ENCODE results near the gene CYLD. TPM values are rescaled to one million over a fixed set of nuclear protein-coding genes. Genes with fewer than 3 reads are reported as not detected.

Gene CYLD
- total and polyA plus RNA-seq, 3 donors from 2014 or later = 37.4 to 89.3 (median 48.4) TPM

GRCh38 chr16:50709980-50710379 lies 31.9 kb upstream of the CYLD start:
- H3K9me3 ChIP-seq = no peaks in the 10 kb centered on the region
- H3K4me1 ChIP-seq = no peaks in the 10 kb centered on the region
- no peaks in the 10 kb centered on the region for H3K27me3 ChIP-seq
- 80 to 88% methylated on average over 5 of the region's 5 CpGs for WGBS, 2 donors
- H3K27ac ChIP-seq = no peak overlapping the region
- intact Hi-C loops (cut with DNase I; ENCODE audit: low total_unique reads) = no loop called here
- no peaks in the 10 kb centered on the region for H3K36me3 ChIP-seq (ENCODE audit: low read depth, missing control alignments)
- no peak for TF ChIP-seq POLR2A (IDR thresholded peaks at IDR 0.05)
- TF ChIP-seq, protein P1, sequence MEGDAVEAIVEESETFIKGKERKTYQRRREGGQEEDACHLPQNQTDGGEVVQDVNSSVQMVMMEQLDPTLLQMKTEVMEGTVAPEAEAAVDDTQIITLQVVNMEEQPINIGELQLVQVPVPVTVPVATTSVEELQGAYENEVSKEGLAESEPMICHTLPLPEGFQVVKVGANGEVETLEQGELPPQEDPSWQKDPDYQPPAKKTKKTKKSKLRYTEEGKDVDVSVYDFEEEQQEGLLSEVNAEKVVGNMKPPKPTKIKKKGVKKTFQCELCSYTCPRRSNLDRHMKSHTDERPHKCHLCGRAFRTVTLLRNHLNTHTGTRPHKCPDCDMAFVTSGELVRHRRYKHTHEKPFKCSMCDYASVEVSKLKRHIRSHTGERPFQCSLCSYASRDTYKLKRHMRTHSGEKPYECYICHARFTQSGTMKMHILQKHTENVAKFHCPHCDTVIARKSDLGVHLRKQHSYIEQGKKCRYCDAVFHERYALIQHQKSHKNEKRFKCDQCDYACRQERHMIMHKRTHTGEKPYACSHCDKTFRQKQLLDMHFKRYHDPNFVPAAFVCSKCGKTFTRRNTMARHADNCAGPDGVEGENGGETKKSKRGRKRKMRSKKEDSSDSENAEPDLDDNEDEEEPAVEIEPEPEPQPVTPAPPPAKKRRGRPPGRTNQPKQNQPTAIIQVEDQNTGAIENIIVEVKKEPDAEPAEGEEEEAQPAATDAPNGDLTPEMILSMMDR (IDR thresholded peaks at IDR 0.05) = no peak
- H3K4me3 ChIP-seq = no peak overlapping the region
- DNase-seq = no peak

GRCh38 chr16:50711040-50711439 lies 30.8 kb upstream of the CYLD start:
- Histone ChIP-seq H3K36me3 (ENCODE audit: low read depth, missing control alignments) (no peaks in the 10 kb centered on the region), H3K9me3 (no peaks in the 10 kb centered on the region), H3K27me3 (no peaks in the 10 kb centered on the region), H3K27ac (no peak overlapping the region), H3K4me1 (no peaks in the 10 kb centered on the region), H3K4me3 (no peak overlapping the region)
- WGBS, 2 donors = 94 to 96% methylated on average over 21 of the region's 21 CpGs
- no peak for DNase-seq
- TF ChIP-seq, protein P1 (IDR thresholded peaks at IDR 0.05) = no peak
- no peak for TF ChIP-seq POLR2A (IDR thresholded peaks at IDR 0.05)
- intact Hi-C loops (cut with DNase I; ENCODE audit: low total_unique reads) = no loop called here

DNA sequence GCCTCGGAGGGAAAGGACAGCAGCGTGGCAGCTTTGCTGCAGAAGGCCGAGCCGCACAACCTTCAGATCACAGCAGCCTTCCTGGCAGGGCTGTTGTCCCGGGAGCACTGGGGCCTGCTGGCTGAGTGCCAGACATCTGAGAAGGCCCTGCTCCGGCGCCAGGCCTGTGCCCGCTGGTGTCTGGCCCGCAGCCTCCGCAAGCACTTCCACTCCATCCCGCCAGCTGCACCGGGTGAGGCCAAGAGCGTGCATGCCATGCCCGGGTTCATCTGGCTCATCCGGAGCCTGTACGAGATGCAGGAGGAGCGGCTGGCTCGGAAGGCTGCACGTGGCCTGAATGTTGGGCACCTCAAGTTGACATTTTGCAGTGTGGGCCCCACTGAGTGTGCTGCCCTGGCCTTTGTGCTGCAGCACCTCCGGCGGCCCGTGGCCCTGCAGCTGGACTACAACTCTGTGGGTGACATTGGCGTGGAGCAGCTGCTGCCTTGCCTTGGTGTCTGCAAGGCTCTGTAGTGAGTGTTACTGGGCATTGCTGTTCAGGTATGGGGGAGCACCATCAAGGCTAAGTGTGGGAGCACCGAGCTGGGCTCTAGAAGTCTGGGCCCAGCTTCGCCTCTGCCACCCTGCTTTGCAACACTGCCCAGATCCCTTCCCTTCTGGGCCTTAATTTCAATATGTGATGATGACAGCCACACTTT lies 29.9 kb upstream of the CYLD start:
- no peak overlapping the region for H3K27ac ChIP-seq
- H3K4me3 ChIP-seq = no peak overlapping the region
- H3K36me3 ChIP-seq (ENCODE audit: low read depth, missing control alignments) = no peaks in the 10 kb centered on the region
- no peaks in the 10 kb centered on the region for H3K4me1 ChIP-seq
- TF ChIP-seq, protein P1 (IDR thresholded peaks at IDR 0.05) = no peak
- no peak for TF ChIP-seq POLR2A (IDR thresholded peaks at IDR 0.05)
- no peak for DNase-seq
- no peaks in the 10 kb centered on the region for H3K27me3 ChIP-seq
- WGBS, 2 donors = 80 to 100% methylated on average over 2 to 19 of the region's 25 CpGs
- no peaks in the 10 kb centered on the region for H3K9me3 ChIP-seq
- intact Hi-C loops (cut with DNase I; ENCODE audit: low total_unique reads) = no loop called here

DNA sequence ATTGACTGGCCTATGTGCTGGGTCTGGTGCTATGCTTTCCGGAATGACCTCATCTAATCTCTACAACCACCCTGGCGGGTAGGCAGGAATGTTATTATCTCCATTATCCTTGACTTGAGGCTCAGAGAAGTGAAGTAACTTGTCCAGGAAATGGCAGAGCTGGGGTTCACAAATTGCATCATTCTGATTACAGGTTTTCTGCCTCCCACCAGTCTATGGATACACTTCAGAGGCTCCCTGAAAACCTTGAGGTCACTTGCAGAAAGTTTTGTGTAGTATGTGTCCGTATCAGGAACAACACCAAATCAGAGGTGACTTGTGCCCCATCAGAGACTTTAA lies 29.4 kb upstream of the CYLD start:
- Histone ChIP-seq H3K9me3 (no peaks in the 10 kb centered on the region), H3K27me3 (no peaks in the 10 kb centered on the region), H3K27ac (no peak overlapping the region), H3K4me1 (no peaks in the 10 kb centered on the region), H3K36me3 (ENCODE audit: low read depth, missing control alignments) (no peaks in the 10 kb centered on the region), H3K4me3 (no peak overlapping the region)
- no peak for DNase-seq
- no peak for TF ChIP-seq POLR2A (IDR thresholded peaks at IDR 0.05)
- TF ChIP-seq, protein P1 (IDR thresholded peaks at IDR 0.05) = no peak
- 47 to 82% methylated on average over 3 of the region's 3 CpGs for WGBS, 2 donors
- intact Hi-C loops (cut with DNase I; ENCODE audit: low total_unique reads) = no loop called here

- 79% methylated on average over 4 of the region's 4 CpGs for WGBS, 2 donors
- intact Hi-C loops (cut with DNase I; ENCODE audit: low total_unique reads) = no loop called here
- no peaks in the 10 kb centered on the region for H3K27me3 ChIP-seq
Observed at GRCh38 chr16:50712956-50713355, 28.9 kb upstream of the CYLD start.

More at GRCh38 chr16:50712956-50713355, 28.9 kb upstream of the CYLD start:
- Histone ChIP-seq H3K27ac (no peak overlapping the region), H3K36me3 (ENCODE audit: low read depth, missing control alignments) (no peaks in the 10 kb centered on the region), H3K4me1 (no peaks in the 10 kb centered on the region), H3K4me3 (no peak overlapping the region), H3K9me3 (no peaks in the 10 kb centered on the region)
- no peak for DNase-seq
- no peak for TF ChIP-seq POLR2A (IDR thresholded peaks at IDR 0.05)
- TF ChIP-seq, protein P1 (IDR thresholded peaks at IDR 0.05) = no peak
